HG03135 (cell line): Measurements from ENCODE around the gene BFSP1.

Experiments used
- ATAC-seq: cut with Tn5 transposase; IDR thresholded peaks from one replicate; pipeline ENCODE4 v1.9.1; 2021; ENCODE audit warnings: mild to moderate bottlenecking, moderate library complexity; ENCODE audit not compliant: unreplicated experiment

BFSP1 gene

GRCh38 chr20:17499041-17499440 is 32.1 kb downstream of the BFSP1 start:
- ATAC-seq = no peak

GRCh38 chr20:17498641-17499040 is 32.5 kb downstream of the BFSP1 start:
- ATAC-seq = no peak

GRCh38 chr20:17497821-17498580 is 33.2 kb downstream of the BFSP1 start:
- ATAC-seq = no peak

- ATAC-seq = no peak
These were observed 35.4 kb downstream of the BFSP1 start for GRCh38 chr20:17495826-17496225.

- no peak for ATAC-seq
These were observed 37.0 kb downstream of the BFSP1 start for GRCh38 chr20:17494201-17494600.

GRCh38 chr20:17493173-17493572 is 38.0 kb downstream of the BFSP1 start:
- no peak for ATAC-seq

- ATAC-seq = no peak
These were observed 39.7 kb downstream of the BFSP1 start for GRCh38 chr20:17491488-17491887.

GRCh38 chr20:17491041-17491440 is 40.1 kb downstream of the BFSP1 start:
- ATAC-seq = no peak

- ATAC-seq = no peak
These were observed 40.7 kb downstream of the BFSP1 start for GRCh38 chr20:17490501-17490900.

- no peak for ATAC-seq
These were observed 42.1 kb downstream of the BFSP1 start for GRCh38 chr20:17488916-17489600.

GRCh38 chr20:17485017-17485416 is 46.2 kb downstream of the BFSP1 start:
- no peak for ATAC-seq

GRCh38 chr20:17482536-17482935 is 48.6 kb downstream of the BFSP1 start:
- no peak for ATAC-seq

GRCh38 chr20:17481661-17482060 is 49.5 kb downstream of the BFSP1 start:
- ATAC-seq = no peak

GRCh38 chr20:17480696-17481095 is 50.5 kb downstream of the BFSP1 start:
- ATAC-seq = no peak

- ATAC-seq = no peak
These were observed 52.0 kb downstream of the BFSP1 start for GRCh38 chr20:17479063-17479657.

- ATAC-seq = no peak
These were observed 57.5 kb downstream of the BFSP1 start for GRCh38 chr20:17473659-17474058.

- no peak for ATAC-seq
These were observed 59.5 kb downstream of the BFSP1 start for GRCh38 chr20:17471606-17472187.

- no peak for ATAC-seq
These were observed 60.2 kb downstream of the BFSP1 start for GRCh38 chr20:17470973-17471372.

- ATAC-seq = no peak
These were observed 60.7 kb downstream of the BFSP1 start for GRCh38 chr20:17470521-17470920.

GRCh38 chr20:17469246-17470030 is 61.7 kb downstream of the BFSP1 start:
- no peak for ATAC-seq
